ENCODE measurements around the gene AKAP10. TPM values are rescaled to one million over a fixed set of nuclear protein-coding genes. Genes with fewer than 3 reads are reported as not detected.

The AKAP10 gene
- total and polyA plus RNA-seq, 2 of the 8 experiments (the other 6 are each of a cell fraction or from before 2014, with no cell fraction given): 13.3 to 27.0 TPM

DNA sequence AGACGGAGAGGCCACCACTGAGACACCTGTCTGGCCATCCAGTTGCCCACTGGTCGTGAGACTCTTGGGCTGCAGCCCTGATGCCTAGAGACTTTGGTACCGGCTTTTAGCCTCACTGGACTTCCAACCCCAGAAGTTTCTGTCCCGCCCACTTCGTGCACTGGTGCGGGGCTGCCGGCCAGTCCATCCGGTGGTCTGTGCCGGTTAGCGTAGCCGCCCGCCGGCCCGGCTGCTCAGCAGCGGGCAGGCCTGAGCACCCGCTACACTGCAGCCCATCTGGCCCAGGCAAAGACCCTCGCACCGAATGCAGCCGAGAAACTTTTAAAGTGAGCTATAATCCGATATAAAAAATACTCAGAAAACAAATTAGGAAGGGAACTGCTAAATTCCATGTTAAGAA, 30.7 kb downstream of the AKAP10 start:
- H3K56ac ChIP-seq (replicated peaks; ENCODE audit: insufficient read length, low read depth, low read length): no peak overlapping the region
- H2BK120ac ChIP-seq (replicated peaks; ENCODE audit: low read depth, low read length): no peak overlapping the region
- CTCF ChIA-PET (ENCODE audit: partially characterized antibody): no interaction called here
- no peak overlapping the region for H4K91ac ChIP-seq (replicated peaks; ENCODE audit: insufficient read length, low read length)
- no peak overlapping the region for H3K18ac ChIP-seq (ENCODE audit: extremely low read depth, low read length)
- no peak overlapping the region for H2BK12ac ChIP-seq (ENCODE audit: low read depth, low read length)
- H4K20me1 ChIP-seq (replicated peaks in 1 of 2; ENCODE audit: control insufficient read depth in 1 of 2, insufficient read depth in 2 of 2, low read length in 2 of 2): peaks cover 3 to 12% of the 10 kb centered on the region in 2 experiments
- FAIRE-seq (no peak), DNase-seq (ENCODE audit: low read depth in 1 of 2, low spot score in 2 of 2) (no peak)
- H4K8ac ChIP-seq (ENCODE audit: extremely low read depth, insufficient read depth, low read length): no peak overlapping the region
- H3K27me3 ChIP-seq (replicated peaks in 1 of 4; ENCODE audit: control insufficient read depth in 3 of 4, extremely low read depth in 1 of 4, insufficient read depth in 3 of 4, low read length in 3 of 4): no peaks in the 10 kb centered on the region
- H3K9me3 ChIP-seq (ENCODE audit: insufficient read depth in 2 of 2, low read depth in 1 of 2, low read length in 1 of 2): peaks cover 0 to 8% of the 10 kb centered on the region in 2 experiments; a peak in 1 of 4 replicates
- no peak overlapping the region for H3K9ac ChIP-seq (replicated peaks in 1 of 4; ENCODE audit: extremely low read depth in 1 of 4, low read depth in 3 of 4, low read length in 3 of 4)
- H2BK15ac ChIP-seq (ENCODE audit: low read length): no peak overlapping the region
- no peak overlapping the region for H3K4me3 ChIP-seq (ENCODE audit: extremely low read depth in 1 of 4, insufficient read depth in 2 of 4, low read depth in 3 of 4, low read length in 4 of 4)
- TF ChIP-seq POLR2AphosphoS5 (IDR thresholded peaks at IDR 0.05; ENCODE audit: low read depth, low read length) (no peak), HDAC2 (IDR thresholded peaks at IDR 0.05; ENCODE audit: borderline replicate concordance in 1 of 2, low read depth in 2 of 2, low read length in 2 of 2) (no peak), CEBPB (IDR thresholded peaks at IDR 0.05; ENCODE audit: low read depth, low read length) (no peak), EZH2 (IDR thresholded peaks at IDR 0.05; ENCODE audit: low read depth, low read length, severe bottlenecking) (no peak), PHF8 (conservative IDR thresholded peaks at IDR 0.05; ENCODE audit: low read depth, low read length) (no peak), GABPA (IDR thresholded peaks at IDR 0.05; ENCODE audit: borderline replicate concordance, insufficient read depth, low read length) (no peak), NANOG (IDR thresholded peaks at IDR 0.05; ENCODE audit: insufficient read depth, low read depth, low read length, poor library complexity, severe bottlenecking) (no peak), CBX5 (IDR thresholded peaks at IDR 0.05; ENCODE audit: low read depth, low read length) (no peak), NRF1 (IDR thresholded peaks at IDR 0.05; ENCODE audit: low read depth, low read length) (no peak), CHD2 (IDR thresholded peaks at IDR 0.05; ENCODE audit: low read length) (no peak), BACH1 (IDR thresholded peaks at IDR 0.05; ENCODE audit: low read length) (no peak)
- TF ChIP-seq, protein P1, sequence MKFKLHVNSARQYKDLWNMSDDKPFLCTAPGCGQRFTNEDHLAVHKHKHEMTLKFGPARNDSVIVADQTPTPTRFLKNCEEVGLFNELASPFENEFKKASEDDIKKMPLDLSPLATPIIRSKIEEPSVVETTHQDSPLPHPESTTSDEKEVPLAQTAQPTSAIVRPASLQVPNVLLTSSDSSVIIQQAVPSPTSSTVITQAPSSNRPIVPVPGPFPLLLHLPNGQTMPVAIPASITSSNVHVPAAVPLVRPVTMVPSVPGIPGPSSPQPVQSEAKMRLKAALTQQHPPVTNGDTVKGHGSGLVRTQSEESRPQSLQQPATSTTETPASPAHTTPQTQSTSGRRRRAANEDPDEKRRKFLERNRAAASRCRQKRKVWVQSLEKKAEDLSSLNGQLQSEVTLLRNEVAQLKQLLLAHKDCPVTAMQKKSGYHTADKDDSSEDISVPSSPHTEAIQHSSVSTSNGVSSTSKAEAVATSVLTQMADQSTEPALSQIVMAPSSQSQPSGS (IDR thresholded peaks at IDR 0.05; ENCODE audit: low read length): no peak
- no peak overlapping the region for H3K4ac ChIP-seq (replicated peaks; ENCODE audit: insufficient read length, low read depth, low read length)
- POLR2A ChIA-PET (ENCODE audit: partially characterized antibody): interaction anchor here (1.2 kb wide), 1 partner anchor 9 kb away, joined by 4 read pairs; no protein-coding TSS in a partner anchor
- H3K36me3 ChIP-seq (ENCODE audit: control insufficient read depth in 2 of 4, insufficient read depth in 4 of 4, low read length in 3 of 4): peaks cover 2 to 33% (median 18%) of the 10 kb centered on the region in 4 experiments; a peak in 7 of 8 replicates
- no peak overlapping the region for H2AFZ ChIP-seq (ENCODE audit: low read length)
- no peak overlapping the region for H3K27ac ChIP-seq (ENCODE audit: low read depth, low read length)
- H2BK20ac ChIP-seq (ENCODE audit: low read length): no peak overlapping the region
- H3K79me2 ChIP-seq (ENCODE audit: control insufficient read depth in 1 of 2, insufficient read depth in 2 of 2, low read length in 2 of 2): peaks cover 0 to 64% of the 10 kb centered on the region in 2 experiments; a peak in 2 of 4 replicates
- H3K79me1 ChIP-seq (ENCODE audit: low read depth, low read length): no peaks in the 10 kb centered on the region; the same call in 1 of the 2 replicates
- H3K4me2 ChIP-seq (ENCODE audit: insufficient read depth in 1 of 2, low read depth in 2 of 2, low read length in 2 of 2): no peak overlapping the region
- no peak overlapping the region for H3K23ac ChIP-seq (ENCODE audit: insufficient read length)
- no peak overlapping the region for H3K14ac ChIP-seq (ENCODE audit: insufficient read length)
- H2BK5ac ChIP-seq (ENCODE audit: low read depth, low read length): no peak overlapping the region
- 94% methylated on average over 15 of the region's 20 CpGs; no CpG with 5 or more reads in 1 of the 2 experiments for WGBS, 2 experiments (ENCODE audit: extremely low coverage in 1 of 2, insufficient coverage in 1 of 2, insufficient read length in 1 of 2, insufficient replicate concordance in 2 of 2, low coverage in 1 of 2, low lambda C conversion rate in 2 of 2, missing lambda C conversion rate in 1 of 2)
- no peak overlapping the region for H2AK5ac ChIP-seq (ENCODE audit: low read depth, low read length)
- H3K23me2 ChIP-seq (ENCODE audit: low read depth, low read length): no peaks in the 10 kb centered on the region
- H4K5ac ChIP-seq (ENCODE audit: insufficient read length, low read depth, low read length): no peak overlapping the region
- H3K4me1 ChIP-seq (replicated peaks in 1 of 4; ENCODE audit: control insufficient read depth in 3 of 4, insufficient read depth in 4 of 4, low read length in 3 of 4): peaks cover 0 to 16% (median 2%) of the 10 kb centered on the region in 4 experiments; a peak in 1 of 7 replicates

Data from H1 (cell line).